HG02970 (cell line): ENCODE data around the gene TMEM236.

Source experiments
- ATAC-seq: cut with Tn5 transposase; IDR thresholded peaks from one replicate; pipeline ENCODE4 v1.9.1; 2021; ENCODE audit warnings: mild to moderate bottlenecking, moderate library complexity, moderate number of reproducible peaks; ENCODE audit not compliant: unreplicated experiment, low FRiP score

Gene TMEM236

GRCh38 chr10:17784688-17785087 lies 32.7 kb downstream of the TMEM236 start:
- no peak for ATAC-seq

- ATAC-seq, result no peak
Observed at GRCh38 chr10:17785276-17785930, 33.4 kb downstream of the TMEM236 start.

- no peak for ATAC-seq
Observed at GRCh38 chr10:17787087-17787961, 35.3 kb downstream of the TMEM236 start.

DNA sequence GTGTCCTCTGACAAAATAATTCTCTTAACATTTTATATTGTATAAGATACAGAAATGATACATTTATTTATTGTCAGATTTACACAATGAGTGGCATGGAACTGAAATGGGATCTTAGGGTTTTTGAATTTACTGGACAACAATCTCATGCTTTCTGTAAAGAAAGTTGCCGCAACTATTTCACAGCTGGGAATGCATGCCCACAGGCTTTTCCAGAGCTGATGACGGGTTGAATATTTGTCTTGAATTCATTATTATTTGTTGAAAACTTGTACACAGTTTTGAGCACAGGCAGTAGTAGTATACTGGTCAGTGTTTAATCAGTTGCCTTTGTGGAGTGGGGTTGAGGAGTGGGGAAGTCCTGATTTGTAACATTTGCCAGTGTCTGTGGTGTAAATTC lies 36.6 kb downstream of the TMEM236 start:
- ATAC-seq, result no peak

DNA sequence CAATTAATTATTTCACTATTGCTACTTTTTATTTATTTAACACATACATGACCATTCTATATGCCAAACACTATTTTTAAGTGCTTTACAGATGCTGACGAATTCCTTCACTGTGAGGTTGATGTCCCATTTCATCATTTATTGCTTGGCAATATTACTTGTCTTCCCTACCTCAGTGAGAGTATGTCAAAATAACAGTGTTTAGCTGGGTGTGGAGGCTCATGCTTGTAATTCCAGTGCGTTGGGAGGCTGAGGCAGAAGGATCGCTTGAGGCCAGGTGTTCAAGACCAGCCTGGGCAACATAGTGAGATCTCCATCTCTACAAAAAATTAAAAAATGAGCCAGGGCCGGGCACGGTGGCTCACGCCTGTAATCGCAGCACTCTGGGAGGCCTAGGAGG lies 37.4 kb downstream of the TMEM236 start:
- ATAC-seq, result no peak

DNA sequence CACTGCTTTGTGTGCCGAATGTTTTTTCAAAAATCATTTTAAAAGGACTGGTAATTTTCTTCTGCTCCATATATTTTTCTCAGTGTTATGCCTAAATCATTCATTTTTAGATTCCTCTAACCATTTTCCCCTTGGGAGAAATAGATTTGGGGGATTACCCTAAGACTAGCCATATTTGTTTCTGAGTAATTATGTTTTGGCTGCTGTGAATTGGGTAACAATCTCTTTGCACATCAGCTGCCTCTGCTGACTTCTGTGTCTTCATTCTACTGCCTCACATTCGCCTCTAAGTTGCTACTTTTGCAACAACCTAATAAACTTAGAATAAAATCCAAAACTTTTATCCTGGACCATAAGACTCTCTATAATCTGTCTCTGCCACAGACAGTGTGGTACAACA lies 38.6 kb downstream of the TMEM236 start:
- ATAC-seq, result no peak

GRCh38 chr10:17792991-17793390 lies 41.0 kb downstream of the TMEM236 start:
- no peak for ATAC-seq

- no peak for ATAC-seq
Observed at GRCh38 chr10:17793823-17794644, 42.0 kb downstream of the TMEM236 start.

DNA sequence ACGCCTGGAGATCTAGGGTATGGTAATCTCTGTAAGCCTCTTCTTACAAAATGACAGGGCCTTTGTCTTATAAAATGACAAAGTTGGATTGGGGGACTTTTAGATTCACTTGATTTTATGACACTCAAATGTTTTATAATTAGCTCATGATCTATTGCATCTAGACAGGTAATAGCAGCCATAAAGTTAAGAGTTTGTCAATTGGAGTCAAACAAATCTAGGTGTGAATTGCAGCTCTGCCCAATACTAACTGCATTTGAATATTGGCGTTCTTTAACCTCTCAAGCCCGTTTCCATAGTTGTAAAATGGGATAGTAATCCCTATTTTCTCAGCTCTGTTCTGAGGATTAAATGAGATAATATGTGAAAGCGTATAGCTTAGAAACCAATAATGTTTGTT lies 43.1 kb downstream of the TMEM236 start:
- ATAC-seq, result no peak

DNA sequence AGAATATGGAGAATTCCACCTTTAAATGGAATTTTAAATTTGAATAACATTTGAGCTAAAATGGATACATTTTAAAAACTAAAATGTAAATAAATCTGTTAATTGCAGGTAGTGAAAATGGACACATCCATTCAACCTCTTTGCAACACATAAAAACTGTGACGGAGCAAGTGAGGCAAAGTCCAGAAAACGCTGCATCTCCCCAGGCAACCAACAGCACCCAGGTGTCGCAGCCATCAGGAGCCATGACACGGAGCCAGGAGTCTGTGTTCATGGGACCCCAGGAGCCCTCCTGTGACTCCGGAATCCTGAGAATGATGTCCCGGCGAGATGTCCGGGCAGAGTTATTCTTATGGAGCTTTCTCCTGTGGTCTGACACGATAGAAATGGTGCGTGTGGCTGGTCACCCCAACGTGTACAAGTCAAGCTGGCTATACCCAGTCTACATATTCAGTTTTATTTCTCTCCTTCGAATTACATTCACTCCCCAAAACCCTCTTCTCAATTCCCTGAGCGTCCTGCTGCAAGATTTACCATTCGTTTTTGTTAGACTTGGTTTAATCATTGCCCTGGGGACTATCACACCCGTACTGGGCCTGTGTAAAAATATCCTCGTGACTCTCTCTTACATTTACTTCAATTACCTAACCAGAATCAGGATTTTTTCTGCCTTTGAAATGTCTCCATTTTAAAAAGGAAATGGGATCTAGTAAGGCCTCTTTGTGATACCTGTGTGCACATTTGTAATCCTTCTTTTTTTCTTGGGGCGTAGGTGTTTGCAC lies 44.0 kb downstream of the TMEM236 start:
- ATAC-seq, result no peak

GRCh38 chr10:17801507-17801906 lies 49.5 kb downstream of the TMEM236 start:
- no peak for ATAC-seq

GRCh38 chr10:17802350-17802749 lies 50.3 kb downstream of the TMEM236 start:
- no peak for ATAC-seq

DNA sequence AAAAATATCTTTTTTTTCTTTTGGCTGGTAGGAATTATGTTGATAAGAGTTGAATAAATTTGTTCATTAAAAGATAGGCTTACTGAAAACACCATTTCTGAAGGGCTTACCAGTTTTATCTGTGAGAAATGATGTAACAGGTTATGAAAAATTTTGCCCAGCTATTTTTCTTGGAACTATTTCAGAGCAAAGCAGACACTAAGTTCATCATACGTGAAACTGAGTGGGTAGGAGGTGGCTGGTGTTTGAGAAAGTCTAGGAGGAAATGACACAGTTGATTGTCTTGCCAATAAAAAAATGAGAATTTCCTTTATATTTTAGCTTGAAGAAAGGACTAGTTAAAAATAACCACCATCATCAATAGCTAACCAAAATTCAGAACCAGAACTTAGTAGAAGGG lies 51.0 kb downstream of the TMEM236 start:
- no peak for ATAC-seq

GRCh38 chr10:17805330-17805729 lies 53.3 kb downstream of the TMEM236 start:
- ATAC-seq, result no peak

DNA sequence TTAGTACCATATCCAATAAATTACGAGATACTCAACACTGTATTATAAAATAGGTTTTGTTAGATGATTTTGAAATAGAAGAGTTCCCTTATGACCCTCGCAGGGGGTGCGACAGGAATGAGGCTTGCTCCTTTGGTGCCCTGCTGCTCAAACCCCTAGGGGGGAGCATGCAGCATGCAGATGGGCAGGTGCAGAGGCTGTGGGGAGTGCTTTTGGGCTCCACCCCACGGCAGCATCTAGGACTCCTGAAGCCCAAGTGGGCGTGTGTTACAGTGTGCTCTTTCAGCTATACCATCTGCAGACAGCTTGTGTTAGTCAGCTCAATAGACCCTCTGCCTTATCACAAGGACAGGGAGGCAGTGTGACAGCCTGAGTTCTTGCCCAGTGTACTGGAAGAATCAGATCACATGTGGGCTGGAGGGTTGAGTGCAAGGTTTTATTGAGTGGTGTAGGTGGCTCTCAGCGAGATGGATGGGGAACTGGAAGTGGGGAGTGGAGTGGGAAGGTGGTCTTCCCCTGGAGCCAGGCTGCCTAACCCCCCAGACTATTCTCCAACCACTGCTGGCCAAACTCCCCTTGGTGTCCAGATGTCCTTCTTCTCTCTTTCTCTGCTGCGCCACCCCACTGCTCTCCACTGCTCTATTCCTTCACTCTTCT lies 54.0 kb downstream of the TMEM236 start:
- no peak for ATAC-seq

DNA sequence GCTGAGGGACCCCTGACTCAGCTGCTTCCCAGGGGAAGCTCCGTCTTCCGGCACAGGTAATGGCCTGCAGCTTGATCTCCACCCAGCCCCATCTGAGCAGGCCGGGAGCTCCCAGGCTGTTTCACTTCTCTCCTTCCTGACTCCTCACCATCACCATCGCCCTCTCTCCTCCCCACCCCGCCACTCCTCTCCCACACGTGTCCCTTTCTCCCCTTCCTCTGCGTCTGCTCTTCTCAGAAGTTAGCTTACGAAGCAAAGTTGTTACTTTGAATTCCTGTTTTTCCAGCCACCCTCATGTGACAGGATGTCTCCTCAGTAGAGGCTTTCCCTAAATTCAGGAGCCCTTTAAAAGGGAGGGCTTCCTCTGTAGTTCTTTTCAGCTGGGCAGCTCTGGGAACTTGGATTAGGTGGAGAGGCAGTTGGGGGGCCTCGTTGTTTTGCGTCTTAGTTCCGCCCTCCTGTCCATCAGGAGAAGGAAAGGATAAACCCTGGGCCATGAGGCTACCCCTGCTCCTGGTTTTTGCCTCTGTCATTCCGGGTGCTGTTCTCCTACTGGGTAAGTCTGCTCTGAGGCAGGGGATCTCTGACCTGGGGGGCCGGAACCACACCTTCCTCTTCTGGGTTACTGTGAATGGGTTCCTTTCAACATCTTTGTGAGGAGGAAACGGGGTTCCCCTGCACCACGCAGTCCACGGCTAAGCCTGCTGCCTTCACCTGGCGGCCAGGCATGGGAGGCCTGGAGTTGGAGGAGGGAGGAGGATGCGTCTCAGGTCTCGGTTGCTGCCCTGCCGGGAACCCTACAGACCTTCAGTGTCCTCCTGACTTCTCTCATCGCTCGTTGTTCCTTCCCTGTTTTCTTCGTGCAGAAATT lies 57.2 kb downstream of the TMEM236 start, which contains the start of gene MRC1:
Gene MRC1, plus strand, starts transcription at position 378 of the 871 bp plus-strand sequence. Its CDS starts 118 bp downstream, at position 496.
- no peak for ATAC-seq

DNA sequence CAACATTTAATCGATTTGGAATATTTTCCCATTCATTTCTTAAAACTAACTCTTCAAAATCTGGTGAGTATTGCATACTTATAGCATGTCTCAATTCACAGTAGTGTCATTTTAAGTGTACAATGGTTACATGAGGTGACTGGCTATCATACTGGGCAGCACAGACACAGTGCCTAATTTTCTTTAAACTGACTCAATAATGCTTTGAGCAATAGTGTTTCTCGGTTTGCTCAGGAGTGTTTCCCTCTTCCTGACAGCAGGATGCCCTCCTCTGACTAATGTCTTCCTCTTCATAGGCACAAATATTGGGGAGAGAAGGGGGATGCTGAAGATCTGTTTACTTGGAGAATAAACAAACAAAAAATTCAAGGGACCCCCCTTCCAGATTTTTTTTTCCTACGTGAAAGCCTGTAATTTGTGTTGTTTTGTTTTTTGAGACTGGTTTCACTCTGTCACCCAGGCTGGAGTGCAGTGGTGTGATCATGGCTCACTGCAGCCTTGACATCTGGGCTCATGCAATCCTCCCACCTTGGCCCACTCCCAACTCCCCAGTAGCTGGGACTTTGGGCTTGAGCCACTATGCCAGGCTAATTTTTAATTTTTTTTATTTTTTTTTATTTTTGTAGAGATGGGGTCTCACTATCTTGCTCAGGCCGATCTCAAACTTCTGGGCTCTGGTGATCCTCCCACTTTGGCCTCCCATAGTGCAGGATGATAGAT lies 59.3 kb downstream of the TMEM236 start:
- ATAC-seq, result no peak

DNA sequence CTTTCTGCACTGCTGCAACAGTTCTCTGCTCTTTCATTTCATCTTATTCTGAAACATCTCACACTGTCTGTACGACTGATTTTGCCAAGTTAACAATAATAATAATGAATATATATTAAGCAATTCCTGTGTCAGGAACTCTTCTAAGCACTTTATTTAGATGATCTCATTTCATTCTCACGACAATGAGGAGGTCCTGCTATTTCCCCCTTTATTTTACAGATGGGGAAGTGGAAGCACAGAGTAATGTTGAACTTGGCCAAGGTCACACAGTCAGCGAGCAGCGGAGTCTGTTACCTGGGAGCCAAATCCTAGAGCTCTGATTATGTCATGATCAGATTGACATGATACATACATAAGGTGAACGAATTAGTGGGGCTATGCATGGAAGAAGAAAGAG lies 63.0 kb downstream of the TMEM236 start:
- no peak for ATAC-seq
